Measurements from ENCODE around the gene RCAN2.

RCAN2 gene

GRCh38 chr6:46329568-46329967 is 161.7 kb downstream of the RCAN2 start:
- DNase-seq = no peak

GRCh38 chr6:46327779-46328178 is 163.5 kb downstream of the RCAN2 start:
- no peak for DNase-seq

- DNase-seq = no peak
Measured at GRCh38 chr6:46325561-46326530, 165.4 kb downstream of the RCAN2 start.

- no peak for DNase-seq
Measured at GRCh38 chr6:46324706-46325105, 166.5 kb downstream of the RCAN2 start.

- DNase-seq = no peak
Measured at GRCh38 chr6:46323966-46324622, 167.2 kb downstream of the RCAN2 start.

- no peak for DNase-seq
Measured at GRCh38 chr6:46323312-46323965, 167.8 kb downstream of the RCAN2 start.

GRCh38 chr6:46320505-46320904 is 170.7 kb downstream of the RCAN2 start:
- no peak for DNase-seq

- DNase-seq = no peak
Measured at GRCh38 chr6:46315589-46315988, 175.7 kb downstream of the RCAN2 start.

GRCh38 chr6:46312654-46313053 is 178.6 kb downstream of the RCAN2 start:
- no peak for DNase-seq

GRCh38 chr6:46310196-46310595 is 181.1 kb downstream of the RCAN2 start:
- no peak for DNase-seq

- no peak for DNase-seq
Measured at GRCh38 chr6:46306431-46306830, 184.8 kb downstream of the RCAN2 start.

- DNase-seq = no peak
Measured at GRCh38 chr6:46305833-46306232, 185.4 kb downstream of the RCAN2 start.

GRCh38 chr6:46305236-46305635 is 186.0 kb downstream of the RCAN2 start:
- no peak for DNase-seq

- no peak for DNase-seq
Measured at GRCh38 chr6:46302816-46303215, 188.4 kb downstream of the RCAN2 start.

GRCh38 chr6:46302176-46302575 is 189.1 kb downstream of the RCAN2 start:
- DNase-seq = no peak

- no peak for DNase-seq
Measured at GRCh38 chr6:46299253-46299652, 192.0 kb downstream of the RCAN2 start.

GRCh38 chr6:46296586-46296985 is 194.7 kb downstream of the RCAN2 start:
- DNase-seq = no peak

GRCh38 chr6:46293641-46294316 is 197.5 kb downstream of the RCAN2 start:
- DNase-seq = no peak

- DNase-seq = no peak
Measured at GRCh38 chr6:46291880-46292279, 199.4 kb downstream of the RCAN2 start.

- no peak for DNase-seq
Measured at GRCh38 chr6:46291275-46291633, 200.0 kb downstream of the RCAN2 start.

GRCh38 chr6:46290421-46291274 is 200.6 kb downstream of the RCAN2 start:
- no peak for DNase-seq

- DNase-seq = no peak
Measured at GRCh38 chr6:46289898-46290297, 201.4 kb downstream of the RCAN2 start.

Data from activated CD8-positive, alpha-beta memory T cell treated with anti-CD3 and anti-CD28 coated beads for 24 hours (primary cell).